ENCODE data around the gene STK32C. TPM values are rescaled to one million over a fixed set of nuclear protein-coding genes. Genes with fewer than 3 reads are reported as not detected.

The STK32C gene
- polyA plus RNA-seq, 2 of the 4 experiments (the other 2 are of a cell fraction) = 29.9 to 43.6 TPM

- Histone ChIP-seq H3K27ac (no peak overlapping the region), H3K4me2 (no peak overlapping the region), H3K4me3 (no peak overlapping the region), H3K9me3 (no peaks in the 10 kb centered on the region), H3K4me1 (no peaks in the 10 kb centered on the region)
- DNase-seq (ENCODE audit: low read depth in 1 of 2, low spot score in 1 of 2) (no peak), ATAC-seq (no peak), FAIRE-seq (no peak)
- no peak for TF ChIP-seq FOSL2 (IDR thresholded peaks at IDR 0.05)
- no peak for TF ChIP-seq FOSL2 (CRISPR knock-in tag; IDR thresholded peaks at IDR 0.05)
- no peak for TF ChIP-seq CBX8 (IDR thresholded peaks at IDR 0.05)
- TF ChIP-seq ESRRA (IDR thresholded peaks at IDR 0.05; ENCODE audit: borderline replicate concordance, low read length) = no peak
- no peak for TF ChIP-seq ATOH8 (CRISPR knock-in tag; IDR thresholded peaks at IDR 0.05; ENCODE audit: low read depth)
- no peak for TF ChIP-seq CHD4 (IDR thresholded peaks at IDR 0.05; ENCODE audit: borderline replicate concordance)
- no peak for TF ChIP-seq HOXB5 (CRISPR knock-in tag; IDR thresholded peaks at IDR 0.05)
- TF ChIP-seq EHF (CRISPR knock-in tag; IDR thresholded peaks at IDR 0.05) = no peak
- TF ChIP-seq EP300 (IDR thresholded peaks at IDR 0.05) = no peak
- TF ChIP-seq E2F6 (IDR thresholded peaks at IDR 0.05; ENCODE audit: borderline replicate concordance, low read depth) = no peak
- no peak for TF ChIP-seq TP53 (CRISPR knock-in tag; IDR thresholded peaks at IDR 0.05)
- TF ChIP-seq RFX5 (IDR thresholded peaks at IDR 0.05) = no peak
- no peak for TF ChIP-seq HOXB13 (CRISPR knock-in tag; IDR thresholded peaks at IDR 0.05; ENCODE audit: low read depth)
- TF ChIP-seq ZSCAN20 (CRISPR knock-in tag; IDR thresholded peaks at IDR 0.05) = no peak
- TF ChIP-seq BCL3 (IDR thresholded peaks at IDR 0.05) = no peak
- TF ChIP-seq RAD21 (conservative IDR thresholded peaks at IDR 0.05 in 1 of 2, IDR thresholded peaks at IDR 0.05 in 1 of 2) = no peak
- no peak for TF ChIP-seq HEYL (CRISPR knock-in tag; IDR thresholded peaks at IDR 0.05)
- TF ChIP-seq GATA3 (IDR thresholded peaks at IDR 0.05; ENCODE audit: borderline replicate concordance) = no peak
- no peak for TF ChIP-seq HMGXB4 (CRISPR knock-in tag; IDR thresholded peaks at IDR 0.05; ENCODE audit: borderline replicate concordance)
- TF ChIP-seq CTCF (IDR thresholded peaks at IDR 0.05) = no peak
- POLR2A ChIA-PET = no interaction called here
- CTCF ChIA-PET = interaction anchor here (0.5 to 1.6 kb wide), 3 partner anchors 17 to 198 kb away, joined by 3 read pairs; no protein-coding TSS in a partner anchor
- WGBS (ENCODE audit: missing lambda C conversion rate) = 79% methylated on average over 12 of the region's 29 CpGs
Measured at GRCh38 chr10:132239126-132240031, 68.4 kb downstream of the STK32C start.

All from A549 (cell line).